ENCODE data around the gene CLEC4M.

DNA sequence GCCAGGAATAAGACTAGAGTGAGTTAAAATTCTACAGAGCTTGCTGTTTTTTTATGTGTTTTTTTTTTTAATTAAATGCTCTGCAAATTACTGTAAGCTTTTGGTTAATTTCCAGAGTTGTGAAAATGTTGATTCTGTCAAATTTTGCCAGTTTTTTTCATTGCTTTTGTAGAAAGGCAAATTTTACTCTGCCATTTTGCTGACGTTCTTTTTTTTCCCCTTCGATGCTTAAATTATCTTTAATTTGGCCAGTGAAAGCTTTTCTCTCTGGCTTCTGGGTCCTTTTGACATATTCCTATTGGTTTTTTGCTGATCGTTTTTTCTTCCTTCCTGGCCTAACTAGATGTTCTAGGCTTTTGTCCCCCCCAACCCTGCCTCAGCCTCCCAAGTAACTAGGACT lies 43.2 kb downstream of the CLEC4M start:
- TF ChIP-seq, protein P1, sequence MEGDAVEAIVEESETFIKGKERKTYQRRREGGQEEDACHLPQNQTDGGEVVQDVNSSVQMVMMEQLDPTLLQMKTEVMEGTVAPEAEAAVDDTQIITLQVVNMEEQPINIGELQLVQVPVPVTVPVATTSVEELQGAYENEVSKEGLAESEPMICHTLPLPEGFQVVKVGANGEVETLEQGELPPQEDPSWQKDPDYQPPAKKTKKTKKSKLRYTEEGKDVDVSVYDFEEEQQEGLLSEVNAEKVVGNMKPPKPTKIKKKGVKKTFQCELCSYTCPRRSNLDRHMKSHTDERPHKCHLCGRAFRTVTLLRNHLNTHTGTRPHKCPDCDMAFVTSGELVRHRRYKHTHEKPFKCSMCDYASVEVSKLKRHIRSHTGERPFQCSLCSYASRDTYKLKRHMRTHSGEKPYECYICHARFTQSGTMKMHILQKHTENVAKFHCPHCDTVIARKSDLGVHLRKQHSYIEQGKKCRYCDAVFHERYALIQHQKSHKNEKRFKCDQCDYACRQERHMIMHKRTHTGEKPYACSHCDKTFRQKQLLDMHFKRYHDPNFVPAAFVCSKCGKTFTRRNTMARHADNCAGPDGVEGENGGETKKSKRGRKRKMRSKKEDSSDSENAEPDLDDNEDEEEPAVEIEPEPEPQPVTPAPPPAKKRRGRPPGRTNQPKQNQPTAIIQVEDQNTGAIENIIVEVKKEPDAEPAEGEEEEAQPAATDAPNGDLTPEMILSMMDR (IDR thresholded peaks at IDR 0.05), result no peak
- TF ChIP-seq POLR2A (IDR thresholded peaks at IDR 0.05) (no peak), EP300 (IDR thresholded peaks at IDR 0.05) (no peak)

Measured in ovary (tissue), 3 donors.